SK-N-SH treated with all-trans-retinoic acid at 6 μM for 48 hours (cell line): ENCODE results near the gene CELF1.

Experiments used
- CREB5 ChIP-seq: fragments of 250-450 bp; sonication (Bioruptor Pico); IDR thresholded peaks from 2 replicates; pipeline ENCODE4 v1.5.1; 2020; ENCODE audit warnings: low read depth, mild to moderate bottlenecking, moderate library complexity
- CSDC2 ChIP-seq: fragments of 250-450 bp; sonication (Bioruptor Pico); IDR thresholded peaks from 2 replicates; pipeline ENCODE4 v1.5.0; 2020; ENCODE audit warnings: mild to moderate bottlenecking, moderate library complexity
- CSRNP3 ChIP-seq: fragments of 250-450 bp; sonication (Bioruptor Pico); IDR thresholded peaks from 2 replicates; pipeline ENCODE4 v1.5.1; 2021; ENCODE audit warnings: mild to moderate bottlenecking, moderate library complexity
- ESRRG ChIP-seq: fragments of 250-450 bp; sonication (Bioruptor Pico); IDR thresholded peaks from 2 replicates; pipeline ENCODE4 v1.6.1; 2021; ENCODE audit warnings: mild to moderate bottlenecking
- ISL1 ChIP-seq: fragments of 250-450 bp; sonication (Bioruptor Pico); IDR thresholded peaks from 2 replicates; pipeline ENCODE4 v2.1.2; 2022; ENCODE audit warnings: mild to moderate bottlenecking, moderate library complexity
- OSR1 ChIP-seq: fragments of 250-450 bp; sonication (Bioruptor Pico); IDR thresholded peaks from 2 replicates; pipeline ENCODE4 v1.8.0; 2022; ENCODE audit warnings: moderate library complexity, mild to moderate bottlenecking, inconsistent platforms
- PATZ1 ChIP-seq: fragments of 250-450 bp; sonication (Bioruptor Pico); IDR thresholded peaks from 2 replicates; pipeline ENCODE4 v1.8.0; 2020; ENCODE audit warnings: mild to moderate bottlenecking, moderate library complexity, borderline replicate concordance
- POU6F1 ChIP-seq: fragments of 250-450 bp; sonication (Bioruptor Pico); IDR thresholded peaks from 2 replicates; pipeline ENCODE4 v1.8.0; 2021; ENCODE audit warnings: low read depth, mild to moderate bottlenecking, moderate library complexity, borderline replicate concordance
- PPARA ChIP-seq: fragments of 250-450 bp; sonication (Bioruptor Pico); IDR thresholded peaks from 2 replicates; pipeline ENCODE4 v1.5.0; 2020; ENCODE audit warnings: mild to moderate bottlenecking, borderline replicate concordance
- RARB ChIP-seq: fragments of 250-450 bp; sonication (Bioruptor Pico); IDR thresholded peaks from 2 replicates; pipeline ENCODE4 v1.8.0; 2021; ENCODE audit warnings: mild to moderate bottlenecking, moderate library complexity
- ZC3H10 ChIP-seq: fragments of 250-450 bp; sonication (Bioruptor Pico); IDR thresholded peaks from 2 replicates; pipeline ENCODE4 v1.5.1; 2021; ENCODE audit warnings: mild to moderate bottlenecking, moderate library complexity
- ZFP3 ChIP-seq: fragments of 250-450 bp; sonication (Bioruptor Pico); IDR thresholded peaks from 2 replicates; pipeline ENCODE4 v1.5.0; 2020; ENCODE audit warnings: mild to moderate bottlenecking, moderate library complexity
- ZNF565 ChIP-seq: fragments of 450-650 bp; formaldehyde crosslinking; conservative IDR thresholded peaks from 2 replicates; pipeline ENCODE4 v1.5.0; 2020; ENCODE audit warnings: low read depth, mild to moderate bottlenecking, moderate library complexity
- ZNF70 ChIP-seq: fragments of 450-650 bp; formaldehyde crosslinking; IDR thresholded peaks from 2 replicates; pipeline ENCODE4 v1.5.0; 2020; ENCODE audit warnings: mild to moderate bottlenecking, moderate library complexity

- TF ChIP-seq CREB5 (CRISPR knock-in tag) (no peak), PATZ1 (CRISPR knock-in tag) (no peak), CSDC2 (CRISPR knock-in tag) (no peak), ZNF565 (CRISPR knock-in tag) (no peak), ESRRG (CRISPR knock-in tag) (no peak), ZFP3 (CRISPR knock-in tag) (no peak), ZNF70 (CRISPR knock-in tag) (no peak), RARB (CRISPR knock-in tag) (no peak), ISL1 (CRISPR knock-in tag) (no peak), CSRNP3 (CRISPR knock-in tag) (no peak), OSR1 (CRISPR knock-in tag) (no peak), POU6F1 (CRISPR knock-in tag) (no peak), PPARA (no peak), ZC3H10 (CRISPR knock-in tag) (no peak)
Measured at GRCh38 chr11:47541070-47541469, 11.9 kb downstream of the CELF1 start.
